GM21390 (cell line): ENCODE data around the gene HPS3.
"Not testable (repeated sequence)": the region's sequence is repeated elsewhere in the genome, so short reads cannot be mapped to it uniquely, and the experiment has no call there.

Experiments
- ATAC-seq: cut with Tn5 transposase; IDR thresholded peaks from one replicate; pipeline ENCODE4 v1.9.1; 2021; ENCODE audit not compliant: unreplicated experiment

The HPS3 gene, protein sequence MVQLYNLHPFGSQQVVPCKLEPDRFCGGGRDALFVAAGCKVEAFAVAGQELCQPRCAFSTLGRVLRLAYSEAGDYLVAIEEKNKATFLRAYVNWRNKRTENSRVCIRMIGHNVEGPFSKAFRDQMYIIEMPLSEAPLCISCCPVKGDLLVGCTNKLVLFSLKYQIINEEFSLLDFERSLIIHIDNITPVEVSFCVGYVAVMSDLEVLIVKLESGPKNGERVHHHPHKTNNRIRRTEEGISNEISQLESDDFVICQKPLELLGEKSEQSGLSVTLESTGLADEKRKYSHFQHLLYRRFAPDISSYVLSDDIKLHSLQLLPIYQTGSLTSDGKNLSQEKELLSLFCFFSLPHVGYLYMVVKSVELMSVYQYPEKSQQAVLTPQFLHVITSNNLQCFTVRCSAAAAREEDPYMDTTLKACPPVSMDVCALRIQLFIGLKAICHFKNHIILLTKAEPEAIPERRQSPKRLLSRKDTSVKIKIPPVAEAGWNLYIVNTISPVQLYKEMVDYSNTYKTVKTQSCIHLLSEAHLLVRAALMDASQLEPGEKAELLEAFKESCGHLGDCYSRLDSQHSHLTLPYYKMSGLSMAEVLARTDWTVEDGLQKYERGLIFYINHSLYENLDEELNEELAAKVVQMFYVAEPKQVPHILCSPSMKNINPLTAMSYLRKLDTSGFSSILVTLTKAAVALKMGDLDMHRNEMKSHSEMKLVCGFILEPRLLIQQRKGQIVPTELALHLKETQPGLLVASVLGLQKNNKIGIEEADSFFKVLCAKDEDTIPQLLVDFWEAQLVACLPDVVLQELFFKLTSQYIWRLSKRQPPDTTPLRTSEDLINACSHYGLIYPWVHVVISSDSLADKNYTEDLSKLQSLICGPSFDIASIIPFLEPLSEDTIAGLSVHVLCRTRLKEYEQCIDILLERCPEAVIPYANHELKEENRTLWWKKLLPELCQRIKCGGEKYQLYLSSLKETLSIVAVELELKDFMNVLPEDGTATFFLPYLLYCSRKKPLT

DNA sequence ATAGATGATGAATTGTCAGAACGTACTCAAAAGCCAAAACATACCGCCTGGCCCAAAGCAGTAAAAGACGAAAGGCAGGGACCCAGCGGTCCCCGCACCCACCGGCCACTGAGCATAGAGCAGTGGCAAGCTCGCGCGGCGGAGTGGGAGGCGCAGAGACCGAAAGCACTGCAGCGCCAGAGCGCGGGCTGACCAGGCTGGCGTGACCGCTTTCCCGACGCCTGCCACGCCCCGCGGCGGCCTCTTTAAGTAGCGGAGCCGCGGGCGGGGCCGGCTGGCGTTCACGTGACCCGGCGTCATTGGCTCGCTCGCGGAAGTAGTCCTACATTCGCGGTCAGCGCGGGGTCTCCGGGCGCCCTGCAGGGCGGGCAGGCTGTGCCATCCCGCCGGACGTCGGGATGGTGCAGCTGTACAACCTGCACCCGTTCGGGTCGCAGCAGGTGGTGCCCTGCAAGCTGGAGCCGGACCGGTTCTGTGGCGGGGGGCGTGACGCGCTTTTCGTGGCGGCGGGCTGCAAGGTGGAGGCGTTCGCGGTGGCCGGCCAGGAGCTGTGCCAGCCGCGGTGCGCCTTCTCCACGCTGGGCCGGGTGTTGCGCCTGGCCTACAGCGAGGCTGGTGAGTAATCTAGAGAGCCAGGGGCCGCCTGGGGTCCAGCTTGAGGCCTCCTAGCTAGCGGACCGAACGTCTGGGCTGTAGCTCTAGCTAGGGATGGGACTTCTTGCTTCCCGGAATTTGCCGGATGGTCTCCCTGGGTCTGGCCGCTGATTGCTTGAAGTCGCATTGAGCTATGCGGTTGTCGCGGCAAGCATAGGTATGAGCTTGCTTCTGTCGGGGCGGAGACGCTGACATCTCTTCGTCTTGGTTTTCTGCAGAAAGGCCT is at the start of gene HPS3:
Gene HPS3, plus strand, starts transcription at position 313 of the 880 bp plus-strand sequence. Its CDS starts 86 bp downstream, at position 399.
- peak; percentile 94 for ATAC-seq

DNA sequence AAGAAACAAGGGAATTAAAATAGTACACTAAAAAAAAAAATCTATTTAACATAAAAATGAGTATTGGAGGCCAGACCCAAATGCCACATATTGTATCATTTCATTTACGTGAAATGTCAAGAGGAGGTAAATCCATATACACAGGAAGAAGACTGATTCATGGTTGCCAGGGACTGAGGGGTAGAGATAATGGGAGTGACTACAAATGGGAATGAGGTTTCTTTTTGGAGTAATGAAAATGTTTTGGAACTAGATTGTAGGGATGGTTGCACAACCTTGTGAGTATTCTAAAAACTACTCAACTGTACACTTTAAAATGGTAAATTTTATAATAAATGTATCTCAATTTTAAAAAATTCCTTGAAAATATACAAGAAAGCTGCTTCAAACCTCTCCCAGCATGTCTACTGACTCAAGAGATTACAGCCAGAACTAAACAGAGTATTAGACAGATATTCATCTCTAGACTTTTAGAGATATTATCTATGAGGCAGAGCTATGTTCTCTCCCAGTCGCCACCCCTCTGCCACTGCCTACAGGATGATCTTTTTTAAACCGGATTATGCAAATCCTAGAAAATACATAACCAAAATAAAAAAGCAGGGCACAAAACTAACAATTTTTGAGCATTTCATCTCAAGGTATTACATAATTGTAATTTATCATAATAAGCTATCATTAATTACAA is 49.3 kb upstream of the HPS3 start:
- ATAC-seq = no peak

DNA sequence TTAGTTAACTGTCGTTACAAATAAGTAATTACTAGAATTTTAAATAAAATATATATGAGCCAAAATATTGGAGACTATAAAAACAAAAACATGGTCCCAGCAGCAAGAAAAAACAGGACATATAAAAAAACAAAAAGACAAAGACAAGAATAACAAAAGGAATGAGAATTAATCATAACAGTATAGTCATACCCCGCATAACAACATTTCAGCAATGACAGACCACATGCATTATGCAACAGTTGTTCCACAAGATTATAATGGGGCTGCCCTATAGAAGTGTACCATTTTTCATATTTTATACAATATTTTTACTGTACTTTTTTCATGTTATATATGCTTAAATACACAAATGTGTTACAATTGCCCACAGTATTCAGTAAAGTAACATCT is 48.7 kb upstream of the HPS3 start:
- ATAC-seq = no peak

DNA sequence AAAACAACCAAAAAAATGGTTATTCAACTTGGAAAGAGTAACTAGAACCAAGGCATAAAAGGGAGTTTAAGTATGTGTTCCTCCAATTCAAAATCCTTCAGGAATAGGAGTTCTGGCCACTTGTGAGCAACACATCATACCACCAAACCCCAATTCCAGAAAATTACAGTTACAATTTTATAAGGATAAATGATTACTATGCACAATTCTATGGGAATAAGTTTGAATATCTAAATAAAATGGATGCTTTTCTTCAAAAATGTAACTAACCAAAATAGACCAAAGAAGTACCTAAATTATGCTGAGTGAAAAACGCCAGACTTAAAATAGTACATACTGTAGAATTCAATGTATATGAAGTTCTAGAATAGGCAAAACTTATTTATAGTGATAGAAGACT is 47.7 kb upstream of the HPS3 start:
- ATAC-seq = no peak

DNA sequence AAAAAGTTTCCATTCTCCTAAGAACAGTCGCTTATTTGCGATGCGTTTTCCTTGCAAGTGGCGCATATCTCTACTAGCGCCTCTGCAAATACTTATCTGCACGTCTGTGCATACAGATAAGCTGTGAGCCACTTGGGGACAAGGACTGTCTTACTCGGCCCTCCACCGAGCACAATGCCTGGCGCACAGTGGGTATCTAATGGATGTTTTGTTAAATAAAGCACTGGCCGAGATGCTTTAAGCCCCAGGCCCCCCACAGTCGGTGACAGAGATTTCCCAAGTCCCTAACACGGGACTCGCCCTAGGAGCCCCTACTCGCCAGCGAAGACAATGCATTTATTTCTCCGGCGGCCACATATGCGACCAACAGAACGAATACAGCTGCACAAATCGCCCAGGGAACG is 43.6 kb upstream of the HPS3 start:
- ATAC-seq = peak; percentile 32

DNA sequence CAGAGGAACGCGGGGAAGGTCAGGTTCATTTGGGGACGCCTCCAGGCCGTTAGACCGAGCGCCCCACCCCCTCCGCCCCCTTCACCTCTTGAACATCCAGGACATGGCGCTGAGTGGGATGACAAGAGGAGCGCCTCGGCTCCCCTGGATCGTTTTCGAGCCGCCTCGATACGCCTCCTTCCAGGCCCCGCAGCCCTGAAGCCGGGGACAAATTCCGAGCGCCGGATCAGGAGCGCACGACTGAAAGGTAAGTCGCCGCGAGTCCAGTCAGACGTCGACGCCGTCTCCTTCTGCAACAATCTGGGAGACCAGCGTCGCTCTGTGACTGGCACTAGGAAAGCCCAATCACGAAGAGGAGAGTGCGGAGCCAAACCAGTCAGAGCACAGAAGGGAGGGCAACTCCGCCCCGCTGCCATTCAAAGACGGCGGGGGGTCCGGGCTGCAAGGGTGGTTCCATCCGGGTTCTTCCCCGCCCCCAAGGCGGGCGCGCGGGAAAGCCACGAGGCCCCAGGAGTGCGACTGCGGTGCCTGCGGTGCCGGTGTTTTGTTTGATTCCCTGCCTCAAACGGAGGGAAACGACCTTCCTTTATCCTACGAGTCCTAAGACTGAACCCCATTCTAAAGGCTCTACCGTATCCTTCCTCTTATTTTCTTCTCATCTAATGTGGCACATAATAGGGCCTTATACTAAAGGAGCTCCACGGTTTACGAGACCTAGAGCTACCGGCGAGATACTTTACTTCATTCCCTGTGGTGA is 43.0 kb upstream of the HPS3 start, which contains the start of gene HLTF:
Gene HLTF, minus strand, starts transcription at position 302 of the 757 bp plus-strand sequence. Its CDS starts 197 bp downstream, at position 105.
- peak; percentile 98 for ATAC-seq

DNA sequence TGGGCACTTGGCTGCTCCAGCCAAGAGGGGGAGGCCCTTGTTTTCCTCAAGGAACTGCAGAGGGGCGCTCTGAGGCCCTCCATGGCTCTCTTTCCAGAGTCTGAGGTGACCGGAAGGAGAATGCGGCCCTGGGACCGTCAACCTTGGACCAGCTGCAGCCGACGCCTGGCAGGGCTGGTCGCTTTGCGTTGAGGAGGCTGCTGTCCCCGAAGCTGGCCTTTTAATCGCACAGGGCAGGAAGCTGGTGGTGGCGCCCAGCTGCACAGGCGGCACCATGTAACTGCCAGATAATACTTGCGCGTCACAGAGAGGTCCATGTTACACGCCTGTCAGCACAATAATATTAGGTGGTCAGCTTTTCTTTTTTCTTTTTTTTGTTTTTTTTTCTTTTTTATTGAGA is 42.2 kb upstream of the HPS3 start:
- ATAC-seq = no peak

DNA sequence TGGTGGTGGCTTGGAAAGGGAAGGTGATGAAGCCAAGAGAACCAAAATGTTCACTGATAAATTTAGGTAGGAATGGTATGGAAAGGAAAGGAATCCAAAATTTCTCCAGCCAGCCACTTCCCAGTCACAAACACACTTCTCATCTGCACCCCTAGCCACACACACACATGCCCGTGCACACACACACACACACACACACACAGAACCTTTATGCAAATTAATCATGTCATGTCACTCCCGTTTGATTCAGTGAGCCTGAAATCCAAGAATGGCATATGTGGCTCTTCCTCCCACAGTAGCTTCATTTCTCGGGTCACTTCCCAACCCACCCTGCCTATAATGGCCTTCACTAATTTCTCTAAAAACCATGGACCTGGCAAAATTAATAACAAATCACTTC is 40.0 kb upstream of the HPS3 start:
- no peak for ATAC-seq

DNA sequence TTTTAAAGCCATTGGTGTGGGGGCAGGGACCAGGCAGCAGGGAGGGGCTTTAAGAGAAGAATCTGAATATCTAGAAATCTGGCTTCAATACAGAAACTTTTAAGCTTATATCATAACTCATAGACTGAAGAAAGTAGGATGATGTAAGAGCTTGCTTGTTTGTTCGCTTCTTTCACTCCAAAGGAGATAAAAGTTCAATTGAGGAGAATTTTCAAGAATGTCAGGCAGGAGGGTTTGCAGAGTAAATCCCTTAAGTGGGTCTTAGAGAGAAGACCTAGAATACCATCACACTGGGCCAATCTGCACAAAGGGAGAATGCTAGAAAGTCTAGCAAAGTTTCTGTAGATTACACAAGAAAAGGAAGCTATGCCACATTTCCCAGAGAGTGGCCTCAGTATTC is 39.0 kb upstream of the HPS3 start:
- ATAC-seq = no peak

DNA sequence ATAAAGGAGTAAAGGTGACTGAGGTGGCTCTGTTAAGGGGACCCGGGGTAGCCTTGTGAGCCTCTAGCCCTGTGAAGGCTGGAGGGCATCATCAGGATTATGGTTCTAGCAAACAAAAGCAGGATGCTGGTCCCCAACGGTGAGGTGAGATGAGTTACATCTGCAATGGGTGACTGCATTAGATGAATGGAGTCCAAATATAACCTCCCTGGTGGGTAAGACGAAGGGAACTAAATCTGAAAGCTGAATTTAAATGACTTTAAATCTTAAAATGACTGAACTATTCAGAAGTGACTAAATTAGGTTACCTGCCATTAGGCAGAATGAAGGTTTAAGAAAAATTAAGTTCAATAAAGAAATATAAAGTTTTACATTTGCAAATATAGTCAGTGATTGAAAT is 38.5 kb upstream of the HPS3 start:
- ATAC-seq = no peak

DNA sequence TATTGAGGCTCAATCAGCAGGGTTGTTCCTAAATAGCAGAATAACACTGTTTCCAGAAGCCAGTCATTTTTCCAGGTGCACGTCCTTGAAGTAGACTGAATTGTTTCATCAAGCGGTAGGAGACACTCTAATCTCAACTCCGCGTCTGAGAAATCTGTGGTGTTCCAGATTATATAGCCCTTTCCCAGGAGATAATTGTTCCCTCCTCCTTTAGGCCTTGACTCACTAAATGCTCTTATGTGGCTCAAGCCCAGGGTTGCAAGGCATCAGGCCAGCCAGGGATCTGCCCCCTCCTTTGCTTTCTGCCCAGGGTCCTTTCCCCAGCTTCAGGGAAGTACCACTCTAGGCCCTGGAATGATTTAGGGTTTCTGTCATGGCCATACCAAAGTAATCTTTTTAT is 37.5 kb upstream of the HPS3 start:
- ATAC-seq = no peak

DNA sequence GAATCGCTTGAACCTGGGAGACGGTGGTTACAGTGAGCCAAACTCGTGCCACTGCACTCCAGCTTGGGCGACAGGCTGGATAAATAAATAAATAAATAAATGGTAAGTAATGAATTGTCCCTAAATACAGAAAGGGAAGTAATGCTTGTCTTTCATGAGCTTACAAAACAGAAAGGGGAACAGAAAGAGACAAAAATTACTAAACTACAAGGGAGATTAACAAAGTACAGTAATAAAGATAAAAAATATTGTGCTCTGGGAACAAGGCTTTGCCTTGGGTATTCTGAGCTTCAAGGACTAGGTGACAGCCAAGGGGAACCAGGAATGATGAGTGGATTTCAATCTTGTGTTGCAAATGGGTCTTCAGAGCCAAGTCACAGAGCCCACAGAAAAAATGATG is 34.0 kb upstream of the HPS3 start:
- peak; percentile 92 for ATAC-seq

DNA sequence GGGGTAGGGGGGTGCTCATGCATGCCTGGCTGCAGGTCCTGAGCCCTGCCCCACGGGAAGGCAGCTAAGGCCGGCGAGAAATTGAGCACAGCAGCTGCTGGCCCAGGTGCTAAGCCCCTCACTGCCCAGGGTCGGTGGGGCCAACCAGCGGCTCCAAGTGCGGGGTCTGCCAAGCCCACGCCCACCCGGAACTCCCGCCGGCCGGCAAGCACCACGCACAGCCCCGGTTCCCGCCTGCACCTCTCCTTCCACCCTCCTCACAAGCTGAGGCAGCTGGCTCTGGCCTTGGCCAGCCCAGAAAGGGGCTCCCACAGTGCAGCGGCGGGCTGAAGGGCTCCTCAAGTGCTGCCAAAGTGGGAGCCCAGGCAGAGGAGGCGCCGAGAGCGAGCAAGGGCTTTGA is 31.5 kb upstream of the HPS3 start:
- not testable (repeated sequence) for ATAC-seq

DNA sequence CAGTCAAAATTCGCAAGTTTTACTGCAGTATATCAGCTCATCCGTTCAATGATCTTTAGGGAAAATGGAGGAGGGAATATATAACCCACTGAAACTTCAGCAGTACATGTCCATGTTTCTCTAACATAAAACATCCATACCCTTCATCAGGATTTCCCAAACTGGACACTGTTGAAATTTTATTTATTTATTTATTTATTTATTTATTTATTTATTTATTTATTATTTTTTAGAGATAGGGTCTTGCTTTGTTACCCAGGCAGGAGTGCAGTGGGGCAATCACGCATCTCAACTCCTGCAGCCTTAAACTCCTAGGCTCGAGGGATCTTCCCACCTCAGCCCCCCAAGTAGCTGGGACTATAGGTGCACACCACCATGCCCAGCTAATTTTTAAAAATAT is 28.3 kb upstream of the HPS3 start:
- ATAC-seq = no peak

DNA sequence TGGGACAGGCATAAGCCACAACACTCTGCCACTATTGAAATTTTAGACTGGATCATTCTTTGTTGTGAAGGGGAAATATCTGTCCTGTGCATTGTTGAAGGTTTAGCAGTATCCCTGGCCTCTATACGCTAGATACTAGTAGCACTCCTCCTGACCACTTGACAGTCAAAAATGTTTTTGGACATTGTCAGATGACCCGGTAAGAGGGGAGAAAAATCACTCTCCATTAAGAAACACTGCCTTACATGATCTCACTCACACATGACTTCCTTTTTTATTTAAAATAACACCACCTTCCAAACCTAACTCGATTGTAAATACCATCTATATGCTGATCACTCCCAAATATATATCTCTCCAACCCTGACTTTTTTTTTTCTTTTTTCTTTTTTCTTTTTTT is 27.8 kb upstream of the HPS3 start:
- ATAC-seq = no peak

DNA sequence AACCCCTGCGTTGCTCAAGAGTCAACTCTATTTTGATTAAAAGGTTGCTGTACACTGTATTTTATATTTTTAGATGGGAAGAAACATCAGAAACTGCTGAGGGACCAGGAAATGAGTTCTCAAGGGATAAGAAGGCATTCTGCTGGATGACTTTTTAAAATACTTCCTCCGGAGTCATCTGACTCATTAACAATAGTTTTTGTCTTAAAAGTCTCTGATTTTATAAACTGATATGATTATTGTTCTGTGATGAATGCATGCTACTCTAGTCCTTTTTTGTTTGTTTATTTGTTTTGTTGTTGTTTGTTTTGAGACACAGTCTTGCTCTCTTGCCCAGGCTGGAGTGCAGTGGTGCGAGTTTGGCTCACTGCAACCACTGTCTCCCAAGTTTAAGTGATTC is 25.0 kb upstream of the HPS3 start:
- no peak for ATAC-seq

DNA sequence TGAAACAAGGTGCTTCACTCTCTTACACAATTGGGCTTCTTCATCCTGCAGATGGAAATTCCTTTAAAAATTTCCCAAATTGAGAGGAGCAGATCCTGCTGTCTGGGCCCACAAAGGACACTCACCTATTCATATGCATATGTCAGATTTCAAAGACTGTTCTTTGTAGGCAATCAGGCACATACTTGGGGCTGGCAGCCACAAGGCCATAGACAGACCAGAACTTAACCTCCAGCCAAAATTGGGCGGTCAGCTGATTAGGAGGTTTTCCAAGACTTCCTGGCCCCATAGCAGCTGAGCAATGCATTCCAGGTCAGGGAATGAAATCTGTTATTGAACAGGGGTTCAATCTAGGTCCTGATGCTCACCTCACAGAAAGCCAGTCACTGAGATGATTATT is 15.0 kb upstream of the HPS3 start:
- ATAC-seq = no peak

DNA sequence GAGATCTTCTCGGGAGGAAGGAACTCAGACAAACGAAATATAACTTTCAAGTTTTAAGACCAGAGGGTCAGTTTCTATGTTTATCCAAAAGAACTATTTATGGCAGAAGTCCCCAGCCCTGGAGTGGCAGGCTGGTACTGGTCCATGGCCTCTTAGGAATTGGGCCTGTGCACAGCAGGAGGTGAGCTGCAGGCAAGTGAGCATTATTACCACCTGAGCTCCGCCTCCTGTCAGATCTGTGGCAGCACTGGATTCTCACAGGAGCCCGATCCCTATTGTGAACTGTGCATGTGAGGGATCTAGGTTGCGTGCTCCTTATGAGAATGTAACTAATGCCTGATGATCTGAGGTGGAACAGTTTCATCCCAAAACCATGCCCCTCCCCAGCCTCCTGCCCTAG is 14.3 kb upstream of the HPS3 start:
- ATAC-seq = no peak

DNA sequence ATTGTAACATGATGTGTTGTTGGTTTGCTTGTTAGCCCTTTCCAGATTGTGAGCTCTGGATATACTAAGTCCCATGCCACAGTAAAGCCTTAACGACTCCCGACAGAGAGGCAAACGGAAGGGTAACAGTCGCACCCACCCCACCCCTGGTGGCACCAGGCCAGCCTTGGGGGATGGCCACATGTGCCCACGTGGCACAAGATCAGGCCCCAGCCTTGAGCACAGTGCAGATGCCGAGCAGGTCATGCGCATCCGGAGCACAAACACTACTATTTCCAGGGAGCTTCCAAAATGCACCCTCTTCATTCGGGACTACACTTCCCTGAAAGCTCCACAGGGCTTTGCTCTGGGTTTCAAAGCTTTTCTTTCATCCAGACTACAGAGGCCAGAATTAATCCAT is 10.7 kb upstream of the HPS3 start:
- ATAC-seq = no peak

DNA sequence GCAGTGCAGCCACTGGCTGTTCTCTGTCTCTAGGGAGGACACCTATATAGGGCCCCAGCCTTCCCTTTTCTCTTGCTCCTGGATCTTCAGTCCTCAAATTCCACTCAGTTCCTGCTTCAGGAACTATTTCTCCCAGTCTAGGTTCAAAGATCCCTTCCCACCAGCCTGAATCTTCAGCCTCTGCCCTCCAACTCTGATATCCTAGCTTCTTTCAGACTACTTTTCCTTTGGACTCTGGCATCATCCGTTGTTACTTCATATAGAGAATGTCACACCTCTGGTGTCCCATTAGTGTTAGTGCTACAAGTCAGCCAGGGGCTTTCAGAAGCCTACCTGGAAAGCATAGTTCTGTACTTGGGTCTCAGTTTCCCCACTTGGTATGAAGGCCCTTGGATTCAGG is 10.0 kb upstream of the HPS3 start:
- no peak for ATAC-seq
